ENCODE measurements around the gene MTO1. TPM values are rescaled to one million over a fixed set of nuclear protein-coding genes. Genes with fewer than 3 reads are reported as not detected.

The MTO1 gene
- total and polyA plus RNA-seq, 2 experiments from 2014 or later: 27.7 to 36.7 TPM

- no peaks in the 10 kb centered on the region for H3K9me2 ChIP-seq (ENCODE audit: insufficient read depth)
- H3F3A ChIP-seq (replicated peaks; ENCODE audit: low read depth): peaks cover 4% of the 10 kb centered on the region
- Mint-ChIP-seq H3K4me3 (peak within 1 kb of the TSS; percentile 69), H3K27me3 (ENCODE audit: insufficient read depth, low read depth, poor library complexity) (peaks cover 28% of the 10 kb centered on the region), H3K36me3 (ENCODE audit: low read depth) (peaks cover 12% of the 10 kb centered on the region; the same call in 2 of the 3 replicates), H3K4me1 (no peaks in the 10 kb centered on the region), H3K27ac (no peak within 1 kb of the TSS), H3K9me3 (peaks cover 13% of the 10 kb centered on the region; the same call in 2 of the 3 replicates)
- peak within 1 kb of the TSS; percentile 65 for H3K4me3 ChIP-seq
- peaks cover 43% of the 10 kb centered on the region for H3K79me2 ChIP-seq (replicated peaks; ENCODE audit: insufficient read depth)
- ATAC-seq (peak; percentile 82), DNase-seq (ENCODE audit: low spot score) (peak; percentile 81)
- peak within 1 kb of the TSS; percentile 88 for H3K4me2 ChIP-seq
- H2AFZ ChIP-seq: peak within 1 kb of the TSS; percentile 99
- no peak within 1 kb of the TSS for H3K27ac ChIP-seq (ENCODE audit: low read depth)
- no peaks in the 10 kb centered on the region for H3K36me3 ChIP-seq (ENCODE audit: insufficient read depth)
- peaks cover 25% of the 10 kb centered on the region for H3K27me3 ChIP-seq (ENCODE audit: insufficient read depth)
- no peaks in the 10 kb centered on the region for H3K4me1 ChIP-seq (ENCODE audit: insufficient read depth)
- H4K20me1 ChIP-seq (replicated peaks; ENCODE audit: insufficient read depth): no peaks in the 10 kb centered on the region; the same call in 1 of the 2 replicates
- TF ChIP-seq EZH2phosphoT487 (IDR thresholded peaks at IDR 0.05; ENCODE audit: unreplicated experiment) (no peak), POLR2AphosphoS5 (IDR thresholded peaks at IDR 0.05; ENCODE audit: low read depth) (peak; percentile 71)
These were observed 9.5 kb upstream of the MTO1 start, which contains the start of gene CGAS for GRCh38 chr6:73452107-73452461. Gene CGAS (minus strand): TSS chr6:73452297. CDS start chr6:73452181, 116 bp downstream.

GRCh38 chr6:73455865-73456629, 5.5 kb upstream of the MTO1 start:
- H3K4me1 Mint-ChIP-seq: no peaks in the 10 kb centered on the region
- H3K36me3 ChIP-seq (ENCODE audit: insufficient read depth): no peaks in the 10 kb centered on the region
- no peak overlapping the region for H2AFZ ChIP-seq
- ATAC-seq: no peak
- H3K27me3 ChIP-seq (ENCODE audit: insufficient read depth): peaks cover 22% of the 10 kb centered on the region
- H3K36me3 Mint-ChIP-seq (ENCODE audit: low read depth): no peaks in the 10 kb centered on the region
- DNase-seq (ENCODE audit: low spot score): no peak
- H3K27ac ChIP-seq (ENCODE audit: low read depth): no peak overlapping the region
- H3K4me3 ChIP-seq: no peak overlapping the region
- H3K4me3 Mint-ChIP-seq: no peak overlapping the region
- no peak overlapping the region for H3K27ac Mint-ChIP-seq
- peaks cover 4% of the 10 kb centered on the region for H3K79me2 ChIP-seq (replicated peaks; ENCODE audit: insufficient read depth)
- H3K4me2 ChIP-seq: no peak overlapping the region
- H3F3A ChIP-seq (replicated peaks; ENCODE audit: low read depth): peaks cover 4% of the 10 kb centered on the region; the same call in 1 of the 2 replicates
- H3K9me3 Mint-ChIP-seq: peaks cover 1% of the 10 kb centered on the region; the same call in 1 of the 3 replicates
- no peaks in the 10 kb centered on the region for H3K9me2 ChIP-seq (ENCODE audit: insufficient read depth)
- no peaks in the 10 kb centered on the region for H4K20me1 ChIP-seq (replicated peaks; ENCODE audit: insufficient read depth)
- peaks cover 14% of the 10 kb centered on the region for H3K27me3 Mint-ChIP-seq (ENCODE audit: insufficient read depth, low read depth, poor library complexity)
- H3K4me1 ChIP-seq (ENCODE audit: insufficient read depth): no peaks in the 10 kb centered on the region
- no peak for TF ChIP-seq NANOG (IDR thresholded peaks at IDR 0.05; ENCODE audit: borderline replicate concordance)
- no peak for TF ChIP-seq POLR2AphosphoS5 (IDR thresholded peaks at IDR 0.05; ENCODE audit: low read depth)
- TF ChIP-seq ZNF462 (CRISPR knock-in tag; IDR thresholded peaks at IDR 0.05): no peak
- no peak for TF ChIP-seq REST (IDR thresholded peaks at IDR 0.05; ENCODE audit: unreplicated experiment)
- TF ChIP-seq STAT1 (IDR thresholded peaks at IDR 0.05; ENCODE audit: unreplicated experiment): no peak
- TF ChIP-seq EZH2 (IDR thresholded peaks at IDR 0.05; ENCODE audit: low read depth, unreplicated experiment): no peak
- TF ChIP-seq ETS1 (IDR thresholded peaks at IDR 0.05): no peak
- TF ChIP-seq CREB1 (CRISPR knock-in tag; IDR thresholded peaks at IDR 0.05; ENCODE audit: low read depth): no peak
- TF ChIP-seq ZNF331 (CRISPR knock-in tag; IDR thresholded peaks at IDR 0.05; ENCODE audit: low read depth): no peak
